Activated CD4-positive, alpha-beta T cell treated with anti-CD3 and anti-CD28 coated beads, Interleukin-2, amount 50 U/mL, for 24 hours (primary cell): ENCODE data around the gene DGKI.
"Not testable (repeated sequence)": the region's sequence is repeated elsewhere in the genome, so short reads cannot be mapped to it uniquely, and the experiment has no call there.

Experiments used
- DNase-seq, 2 donors: peaks; one replicate each; pipeline ENCODE4 v3.0.0-alpha.2; 2020; ENCODE audit warnings: low read depth in 1 of 2, low spot score in 1 of 2

The DGKI gene

GRCh38 chr7:137482466-137482865 is 364.3 kb downstream of the DGKI start:
- DNase-seq = no peak

- no peak for DNase-seq
These were observed 365.9 kb downstream of the DGKI start for GRCh38 chr7:137480824-137481365.

- no peak for DNase-seq
These were observed 366.4 kb downstream of the DGKI start for GRCh38 chr7:137480401-137480800.

- DNase-seq = no peak
These were observed 369.8 kb downstream of the DGKI start for GRCh38 chr7:137476937-137477336.

- no peak for DNase-seq
These were observed 370.8 kb downstream of the DGKI start for GRCh38 chr7:137475966-137476365.

GRCh38 chr7:137474540-137475026 is 372.2 kb downstream of the DGKI start:
- DNase-seq = no peak

- DNase-seq = no peak
These were observed 375.6 kb downstream of the DGKI start for GRCh38 chr7:137471128-137471527.

- no peak for DNase-seq
These were observed 376.9 kb downstream of the DGKI start for GRCh38 chr7:137469858-137470257.

- DNase-seq = no peak
These were observed 377.5 kb downstream of the DGKI start for GRCh38 chr7:137469191-137469811.

GRCh38 chr7:137462847-137463246 is 383.9 kb downstream of the DGKI start:
- no peak for DNase-seq

- DNase-seq = no peak
These were observed 384.6 kb downstream of the DGKI start for GRCh38 chr7:137462074-137462715.

- no peak for DNase-seq
These were observed 388.4 kb downstream of the DGKI start for GRCh38 chr7:137458399-137458798.

- no peak for DNase-seq
These were observed 392.0 kb downstream of the DGKI start for GRCh38 chr7:137454767-137455166.

GRCh38 chr7:137454246-137454724 is 392.5 kb downstream of the DGKI start:
- no peak for DNase-seq

GRCh38 chr7:137453356-137453755 is 393.4 kb downstream of the DGKI start:
- DNase-seq = no peak

- no peak for DNase-seq
These were observed 397.8 kb downstream of the DGKI start for GRCh38 chr7:137449016-137449415.

GRCh38 chr7:137448572-137448971 is 398.2 kb downstream of the DGKI start:
- not testable (repeated sequence) for DNase-seq

GRCh38 chr7:137446025-137446424 is 400.7 kb downstream of the DGKI start:
- no peak for DNase-seq

GRCh38 chr7:137445268-137445667 is 401.5 kb downstream of the DGKI start:
- no peak for DNase-seq

- DNase-seq = no peak
These were observed 403.2 kb downstream of the DGKI start for GRCh38 chr7:137443616-137444015.

- no peak for DNase-seq
These were observed 405.3 kb downstream of the DGKI start for GRCh38 chr7:137441451-137441850.
